Measurements from ENCODE around the gene AUTS2.

AUTS2 gene

GRCh38 chr7:69598081-69598486, at the start of gene AUTS2:
AUTS2 (plus strand) TSS chr7:69598475; CDS start chr7:69599654, 1,179 bp downstream.
- no peak for DNase-seq (ENCODE audit: low read depth, low spot score)

- no peak for DNase-seq (ENCODE audit: low read depth, low spot score)
Observed at GRCh38 chr7:69550991-69551390, 47.3 kb upstream of the AUTS2 start.

- no peak for DNase-seq (ENCODE audit: low read depth, low spot score)
Observed at GRCh38 chr7:69553190-69553589, 45.1 kb upstream of the AUTS2 start.

- DNase-seq (ENCODE audit: low read depth, low spot score): no peak
Observed at GRCh38 chr7:69561266-69561960, 36.9 kb upstream of the AUTS2 start.

GRCh38 chr7:69564454-69565417, 33.5 kb upstream of the AUTS2 start:
- DNase-seq (ENCODE audit: low read depth, low spot score): no peak

GRCh38 chr7:69567800-69568199, 30.5 kb upstream of the AUTS2 start:
- no peak for DNase-seq (ENCODE audit: low read depth, low spot score)

GRCh38 chr7:69568266-69568665, 30.0 kb upstream of the AUTS2 start:
- DNase-seq (ENCODE audit: low read depth, low spot score): no peak

GRCh38 chr7:69575651-69576050, 22.6 kb upstream of the AUTS2 start:
- DNase-seq (ENCODE audit: low read depth, low spot score): no peak

- DNase-seq (ENCODE audit: low read depth, low spot score): no peak
Observed at GRCh38 chr7:69577221-69577620, 21.1 kb upstream of the AUTS2 start.

- DNase-seq (ENCODE audit: low read depth, low spot score): no peak
Observed at GRCh38 chr7:69585169-69585568, 13.1 kb upstream of the AUTS2 start.

- no peak for DNase-seq (ENCODE audit: low read depth, low spot score)
Observed at GRCh38 chr7:69586321-69586720, 12.0 kb upstream of the AUTS2 start.

- no peak for DNase-seq (ENCODE audit: low read depth, low spot score)
Observed at GRCh38 chr7:69588773-69589172, 9.5 kb upstream of the AUTS2 start.

GRCh38 chr7:69591805-69592204, 6.5 kb upstream of the AUTS2 start:
- DNase-seq (ENCODE audit: low read depth, low spot score): no peak

- DNase-seq (ENCODE audit: low read depth, low spot score): no peak
Observed at GRCh38 chr7:69593511-69593910, 4.8 kb upstream of the AUTS2 start.

GRCh38 chr7:69595415-69595814, 2.9 kb upstream of the AUTS2 start:
- no peak for DNase-seq (ENCODE audit: low read depth, low spot score)

GRCh38 chr7:69596056-69596455, 2.2 kb upstream of the AUTS2 start:
- DNase-seq (ENCODE audit: low read depth, low spot score): no peak

GRCh38 chr7:69596723-69597277, 1.5 kb upstream of the AUTS2 start:
- DNase-seq (ENCODE audit: low read depth, low spot score): no peak

GRCh38 chr7:69597278-69598076, 798 bp upstream of the AUTS2 start:
- no peak for DNase-seq (ENCODE audit: low read depth, low spot score)

GRCh38 chr7:69598487-69599285, 411 bp downstream of the AUTS2 start:
- no peak for DNase-seq (ENCODE audit: low read depth, low spot score)

GRCh38 chr7:69599286-69599954, 1.1 kb downstream of the AUTS2 start:
- no peak for DNase-seq (ENCODE audit: low read depth, low spot score)
